Measurements from ENCODE around the gene IGFBPL1. TPM values are rescaled to one million over a fixed set of nuclear protein-coding genes. Genes with fewer than 3 reads are reported as not detected.

Gene IGFBPL1
- total and polyA plus RNA-seq, 10 of the 15 experiments (the other 5 are each of a cell fraction or from before 2014, with no cell fraction given): 0.25 TPM; not detected in 9

- BruUV-seq (replicated peaks): no TSS peak
- intact Hi-C loops (cut with micrococcal nuclease; ENCODE audit: unreplicated experiment) (no loop called here), in situ Hi-C loops (cut with MboI) (loop anchor here (5.0 kb wide), 1 partner anchor 449 kb away; no protein-coding TSS in a partner anchor)
- ChIA-PET CTCF (interaction anchor here (0.9 to 10.7 kb wide), 5 partner anchors 27 to 449 kb away, joined by 3 to 120 read pairs (median 8); partner anchors contain the start of gene SHB), RAD21 (ENCODE audit: unreplicated experiment) (interaction anchor here (1.3 to 5.4 kb wide), 6 partner anchors 252 to 448 kb away, joined by 3 to 31 read pairs (median 6); no protein-coding TSS in a partner anchor), SMC1A (ENCODE audit: uncharacterized antibody, unreplicated experiment) (interaction anchor here (0.7 to 4.9 kb wide), 9 partner anchors 9 to 1509 kb away, joined by 3 to 35 read pairs (median 3); no protein-coding TSS in a partner anchor), POLR2A (no interaction called here)
- no peak for DNase-seq (ENCODE audit: low read depth, low spot score)
- WGBS (ENCODE audit: insufficient coverage, insufficient replicate concordance, low lambda C conversion rate, missing lambda C conversion rate): 39% methylated on average over 6 of the region's 6 CpGs
- Histone ChIP-seq H2AFZ (ENCODE audit: control insufficient read depth, low read depth, low read length) (no peak overlapping the region), H3K4me3 (no peak overlapping the region), H3K27me3 (replicated peaks in 1 of 2; ENCODE audit: control insufficient read depth in 2 of 2, insufficient read depth in 2 of 2, low read length in 1 of 2) (no peaks in the 10 kb centered on the region), H3K9me3 (replicated peaks; ENCODE audit: control insufficient read depth, insufficient read depth, low read length) (no peaks in the 10 kb centered on the region), H3K4me2 (ENCODE audit: control insufficient read depth, insufficient read depth) (no peak overlapping the region), H3K4me1 (ENCODE audit: control insufficient read depth, insufficient read depth, low read length) (no peaks in the 10 kb centered on the region), H3K9ac (ENCODE audit: control insufficient read depth, insufficient read depth, low read length) (no peak overlapping the region), H4K20me1 (ENCODE audit: control insufficient read depth, insufficient read depth) (no peaks in the 10 kb centered on the region), H3K36me3 (ENCODE audit: control insufficient read depth in 2 of 2, insufficient read depth in 2 of 2, low read length in 1 of 2) (no peaks in the 10 kb centered on the region), H3K79me2 (ENCODE audit: control insufficient read depth, insufficient read depth, low read length) (no peaks in the 10 kb centered on the region), H3K27ac (ENCODE audit: control insufficient read depth, insufficient read depth) (no peak overlapping the region)
- FAIRE-seq: no peak
- ATAC-seq: no peak
- TF ChIP-seq RB1 (IDR thresholded peaks at IDR 0.05; ENCODE audit: borderline replicate concordance): no peak
- no peak for TF ChIP-seq ZNF24 (IDR thresholded peaks at IDR 0.05)
- no peak for TF ChIP-seq SREBF1 (IDR thresholded peaks at IDR 0.05; ENCODE audit: low read length)
- no peak for TF ChIP-seq TCF7 (IDR thresholded peaks at IDR 0.05; ENCODE audit: borderline replicate concordance)
- TF ChIP-seq HDAC2 (IDR thresholded peaks at IDR 0.05): no peak
- TF ChIP-seq ZBED1 (IDR thresholded peaks at IDR 0.05; ENCODE audit: borderline replicate concordance): no peak
- no peak for TF ChIP-seq PBX3 (IDR thresholded peaks at IDR 0.05; ENCODE audit: insufficient replicate concordance, low read depth, low read length)
- TF ChIP-seq NFYA (IDR thresholded peaks at IDR 0.05; ENCODE audit: borderline replicate concordance, low read depth, low read length): no peak
- TF ChIP-seq ATF2 (IDR thresholded peaks at IDR 0.05; ENCODE audit: low read length): no peak
- no peak for TF ChIP-seq REST (IDR thresholded peaks at IDR 0.05; ENCODE audit: low read depth, low read length)
- TF ChIP-seq RELA (IDR thresholded peaks at IDR 0.05; ENCODE audit: borderline replicate concordance, partially characterized antibody): no peak
- no peak for TF ChIP-seq JUND (IDR thresholded peaks at IDR 0.05; ENCODE audit: low read depth, low read length)
- TF ChIP-seq ZNF384 (IDR thresholded peaks at IDR 0.05; ENCODE audit: borderline replicate concordance, low read depth, low read length): no peak
- no peak for TF ChIP-seq RCOR1 (conservative IDR thresholded peaks at IDR 0.05; ENCODE audit: low read depth, low read length)
- TF ChIP-seq BRCA1 (IDR thresholded peaks at IDR 0.05; ENCODE audit: low read depth, low read length): no peak
- TF ChIP-seq ATF7 (IDR thresholded peaks at IDR 0.05; ENCODE audit: low read depth): no peak
- TF ChIP-seq EGR1 (IDR thresholded peaks at IDR 0.05; ENCODE audit: borderline replicate concordance in 1 of 2, low read depth in 2 of 2, low read length in 2 of 2): no peak
- no peak for TF ChIP-seq ZBTB33 (IDR thresholded peaks at IDR 0.05)
Observed at GRCh38 chr9:38361473-38361850, 62.8 kb downstream of the IGFBPL1 start.
